ENCODE measurements around the gene WIPI1. TPM values are rescaled to one million over a fixed set of nuclear protein-coding genes. Genes with fewer than 3 reads are reported as not detected.
"Not testable (repeated sequence)": the region's sequence is repeated elsewhere in the genome, so short reads cannot be mapped to it uniquely, and the experiment has no call there.

WIPI1 gene
- total RNA-seq, 1 donor from 2014 or later, result 39.0 TPM

- Mint-ChIP-seq H3K4me3 (peak overlapping the region; percentile 58), H3K9me3 (no peaks in the 10 kb centered on the region), H3K36me3 (no peaks in the 10 kb centered on the region), H3K27ac (peak overlapping the region; percentile 56), H3K4me1 (ENCODE audit: unreplicated experiment) (peaks cover 30% of the 10 kb centered on the region), H3K27me3 (no peaks in the 10 kb centered on the region)
- DNase-seq (ENCODE audit: extremely low spot score, unreplicated experiment), result peak; percentile 71
- TF ChIP-seq CTCF (conservative IDR thresholded peaks at IDR 0.05), result no peak
These were observed 78.8 kb downstream of the WIPI1 start for GRCh38 chr17:68378268-68379176.

- no peak for TF ChIP-seq CTCF (conservative IDR thresholded peaks at IDR 0.05)
- Mint-ChIP-seq H3K4me3 (no peak overlapping the region), H3K36me3 (no peaks in the 10 kb centered on the region), H3K4me1 (ENCODE audit: unreplicated experiment) (peaks cover 28% of the 10 kb centered on the region), H3K9me3 (no peaks in the 10 kb centered on the region), H3K27ac (no peak overlapping the region), H3K27me3 (no peaks in the 10 kb centered on the region)
- no peak for DNase-seq (ENCODE audit: extremely low spot score, unreplicated experiment)
These were observed 79.5 kb downstream of the WIPI1 start for GRCh38 chr17:68377771-68378267.

- H3K27me3 Mint-ChIP-seq; H3K4me3 Mint-ChIP-seq; H3K36me3 Mint-ChIP-seq; DNase-seq (ENCODE audit: extremely low spot score, unreplicated experiment); H3K9me3 Mint-ChIP-seq; H3K27ac Mint-ChIP-seq: not testable (repeated sequence)
- peaks cover 23% of the 10 kb centered on the region for H3K4me1 Mint-ChIP-seq (ENCODE audit: unreplicated experiment)
These were observed 81.1 kb downstream of the WIPI1 start for GRCh38 chr17:68376178-68376577.

GRCh38 chr17:68375566-68375965 is 81.7 kb downstream of the WIPI1 start:
- H3K36me3 Mint-ChIP-seq, result no peaks in the 10 kb centered on the region
- no peak overlapping the region for H3K27ac Mint-ChIP-seq
- H3K9me3 Mint-ChIP-seq, result no peaks in the 10 kb centered on the region
- no peaks in the 10 kb centered on the region for H3K27me3 Mint-ChIP-seq
- no peak for DNase-seq (ENCODE audit: extremely low spot score, unreplicated experiment)
- no peak overlapping the region for H3K4me3 Mint-ChIP-seq
- H3K4me1 Mint-ChIP-seq (ENCODE audit: unreplicated experiment), result peaks cover 22% of the 10 kb centered on the region
- no peak for TF ChIP-seq CTCF (conservative IDR thresholded peaks at IDR 0.05)

Small RNA genes within 50 kb of the gene (microRNA-seq; reads per million reads assigned to microRNA genes)
- not detected for gene MIR635

Other genes with a start within 250 kb of the WIPI1 start
- 68.8 and 75.6 TPM in 2 replicates for gene AMZ2, start 209.5 kb downstream of the WIPI1 start, total RNA-seq (ENCODE audit: low replicate concordance)
- gene SLC16A6, start 166.4 kb downstream of the WIPI1 start, total RNA-seq (ENCODE audit: low replicate concordance), result 0.67 and 1.6 TPM in 2 replicates
- 4.1 and 4.8 TPM in 2 replicates for gene ARSG, start 166.0 kb downstream of the WIPI1 start, total RNA-seq (ENCODE audit: low replicate concordance)
- 242 and 263 TPM in 2 replicates for gene PRKAR1A, start 54.9 kb upstream of the WIPI1 start, total RNA-seq (ENCODE audit: low replicate concordance)
- 11.5 and 24.8 TPM in 2 replicates for gene FAM20A, start 143.9 kb upstream of the WIPI1 start, total RNA-seq (ENCODE audit: low replicate concordance)

Data from type B pancreatic cell (in vitro differentiated cells).